HL-60 (cell line): ENCODE data around the gene BOD1L1.

Source experiments
- DNase-seq, 2 experiments: peaks; one replicate each; pipeline ENCODE4 v3.0.0-alpha.2; 2010 to 2020; ENCODE audit warnings: low read depth in 1 of 2, low spot score in 1 of 2
- H3K27ac ChIP-seq: fragments of 250-450 bp; sonication (Bioruptor Pico); replicated peaks from 2 replicates; pipeline ENCODE4 v1.5.1; 2020; ENCODE audit warnings: mild to moderate bottlenecking, moderate library complexity
- H3K27me3 ChIP-seq: fragments of 250-450 bp; sonication (Bioruptor Pico); 2 replicates; pipeline ENCODE4 v1.5.1; 2021; ENCODE audit warnings: mild to moderate bottlenecking, moderate library complexity; ENCODE audit not compliant: insufficient read depth, poor library complexity, severe bottlenecking
- H3K4me3 ChIP-seq: replicated peaks from 2 replicates; pipeline ENCODE4 v1.5.1; 2011; ENCODE audit warnings: mild to moderate bottlenecking, control low read depth, low read length; ENCODE audit not compliant: insufficient read depth
- GABPA ChIP-seq: IDR thresholded peaks from 2 replicates; pipeline ENCODE4 v1.6.1; 2012; ENCODE audit warnings: low read depth
- POLR2AphosphoS5 ChIP-seq: IDR thresholded peaks from 2 replicates; pipeline ENCODE4 v1.6.1; 2012; ENCODE audit warnings: low read depth
- SPI1 ChIP-seq: IDR thresholded peaks from 2 replicates; pipeline ENCODE4 v1.6.1; 2012; ENCODE audit warnings: low read depth, mild to moderate bottlenecking, borderline replicate concordance
- TF ChIP-seq, protein P1 (sequence below): IDR thresholded peaks from 2 replicates; pipeline ENCODE4 v1.6.1; 2012; ENCODE audit warnings: low read depth; ENCODE audit not compliant: insufficient replicate concordance
- TF ChIP-seq, protein P2 (sequence below): IDR thresholded peaks from one replicate; pipeline ENCODE4 v1.5.1; 2011; ENCODE audit warnings: low read length, control low read depth, inconsistent platforms; ENCODE audit not compliant: insufficient read depth

BOD1L1 gene

GRCh38 chr4:13530823-13531624 lies 96.5 kb downstream of the BOD1L1 start:
- Histone ChIP-seq H3K4me3 (no peak overlapping the region), H3K27ac (no peak overlapping the region), H3K27me3 (peaks cover 64% of the 10 kb centered on the region)
- DNase-seq = no peak
- TF ChIP-seq SPI1 (no peak), GABPA (no peak)
- TF ChIP-seq, protein P1, sequence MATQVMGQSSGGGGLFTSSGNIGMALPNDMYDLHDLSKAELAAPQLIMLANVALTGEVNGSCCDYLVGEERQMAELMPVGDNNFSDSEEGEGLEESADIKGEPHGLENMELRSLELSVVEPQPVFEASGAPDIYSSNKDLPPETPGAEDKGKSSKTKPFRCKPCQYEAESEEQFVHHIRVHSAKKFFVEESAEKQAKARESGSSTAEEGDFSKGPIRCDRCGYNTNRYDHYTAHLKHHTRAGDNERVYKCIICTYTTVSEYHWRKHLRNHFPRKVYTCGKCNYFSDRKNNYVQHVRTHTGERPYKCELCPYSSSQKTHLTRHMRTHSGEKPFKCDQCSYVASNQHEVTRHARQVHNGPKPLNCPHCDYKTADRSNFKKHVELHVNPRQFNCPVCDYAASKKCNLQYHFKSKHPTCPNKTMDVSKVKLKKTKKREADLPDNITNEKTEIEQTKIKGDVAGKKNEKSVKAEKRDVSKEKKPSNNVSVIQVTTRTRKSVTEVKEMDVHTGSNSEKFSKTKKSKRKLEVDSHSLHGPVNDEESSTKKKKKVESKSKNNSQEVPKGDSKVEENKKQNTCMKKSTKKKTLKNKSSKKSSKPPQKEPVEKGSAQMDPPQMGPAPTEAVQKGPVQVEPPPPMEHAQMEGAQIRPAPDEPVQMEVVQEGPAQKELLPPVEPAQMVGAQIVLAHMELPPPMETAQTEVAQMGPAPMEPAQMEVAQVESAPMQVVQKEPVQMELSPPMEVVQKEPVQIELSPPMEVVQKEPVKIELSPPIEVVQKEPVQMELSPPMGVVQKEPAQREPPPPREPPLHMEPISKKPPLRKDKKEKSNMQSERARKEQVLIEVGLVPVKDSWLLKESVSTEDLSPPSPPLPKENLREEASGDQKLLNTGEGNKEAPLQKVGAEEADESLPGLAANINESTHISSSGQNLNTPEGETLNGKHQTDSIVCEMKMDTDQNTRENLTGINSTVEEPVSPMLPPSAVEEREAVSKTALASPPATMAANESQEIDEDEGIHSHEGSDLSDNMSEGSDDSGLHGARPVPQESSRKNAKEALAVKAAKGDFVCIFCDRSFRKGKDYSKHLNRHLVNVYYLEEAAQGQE = no peak

GRCh38 chr4:13529128-13529919 lies 98.2 kb downstream of the BOD1L1 start:
- DNase-seq = no peak
- Histone ChIP-seq H3K4me3 (no peak overlapping the region), H3K27me3 (peaks cover 53% of the 10 kb centered on the region), H3K27ac (no peak overlapping the region)
- no peak for TF ChIP-seq SPI1
- TF ChIP-seq, protein P1 = no peak
- TF ChIP-seq, protein P2, sequence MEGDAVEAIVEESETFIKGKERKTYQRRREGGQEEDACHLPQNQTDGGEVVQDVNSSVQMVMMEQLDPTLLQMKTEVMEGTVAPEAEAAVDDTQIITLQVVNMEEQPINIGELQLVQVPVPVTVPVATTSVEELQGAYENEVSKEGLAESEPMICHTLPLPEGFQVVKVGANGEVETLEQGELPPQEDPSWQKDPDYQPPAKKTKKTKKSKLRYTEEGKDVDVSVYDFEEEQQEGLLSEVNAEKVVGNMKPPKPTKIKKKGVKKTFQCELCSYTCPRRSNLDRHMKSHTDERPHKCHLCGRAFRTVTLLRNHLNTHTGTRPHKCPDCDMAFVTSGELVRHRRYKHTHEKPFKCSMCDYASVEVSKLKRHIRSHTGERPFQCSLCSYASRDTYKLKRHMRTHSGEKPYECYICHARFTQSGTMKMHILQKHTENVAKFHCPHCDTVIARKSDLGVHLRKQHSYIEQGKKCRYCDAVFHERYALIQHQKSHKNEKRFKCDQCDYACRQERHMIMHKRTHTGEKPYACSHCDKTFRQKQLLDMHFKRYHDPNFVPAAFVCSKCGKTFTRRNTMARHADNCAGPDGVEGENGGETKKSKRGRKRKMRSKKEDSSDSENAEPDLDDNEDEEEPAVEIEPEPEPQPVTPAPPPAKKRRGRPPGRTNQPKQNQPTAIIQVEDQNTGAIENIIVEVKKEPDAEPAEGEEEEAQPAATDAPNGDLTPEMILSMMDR = no peak
- TF ChIP-seq POLR2AphosphoS5 = no peak
- TF ChIP-seq GABPA = no peak

DNA sequence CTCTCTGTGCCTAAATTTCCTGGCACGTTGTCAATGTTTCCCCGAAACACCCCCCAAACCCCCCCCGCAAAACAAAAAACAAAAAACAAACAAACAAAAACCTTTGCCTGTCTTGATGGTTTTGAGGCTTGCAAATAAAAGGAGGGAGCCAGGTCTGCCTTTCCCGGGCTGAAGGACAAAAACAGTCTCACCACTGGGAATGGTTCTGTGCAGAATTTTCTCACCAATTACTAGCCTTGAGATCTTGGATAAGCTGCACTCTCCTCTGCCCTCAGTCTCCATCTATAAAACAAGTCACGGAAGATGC lies 98.8 kb downstream of the BOD1L1 start:
- H3K4me3 ChIP-seq = no peak overlapping the region
- DNase-seq = no peak
- H3K27me3 ChIP-seq = peaks cover 47% of the 10 kb centered on the region
- TF ChIP-seq SPI1 = no peak
- no peak for TF ChIP-seq GABPA
- TF ChIP-seq, protein P1 = no peak
- TF ChIP-seq, protein P2 = no peak
- TF ChIP-seq POLR2AphosphoS5 = no peak
- H3K27ac ChIP-seq = no peak overlapping the region
